WTC11 (cell line): Measurements from ENCODE around the gene TRIM25. TPM values are rescaled to one million over a fixed set of nuclear protein-coding genes. Genes with fewer than 3 reads are reported as not detected.

Source experiments
- ATAC-seq: fragments of 200-7000 bp; cut with Tn5 transposase; 2 replicates; pipeline ENCODE4 v1.10.0; 2021; ENCODE audit warnings: mild to moderate bottlenecking, moderate library complexity
- CTCF ChIA-PET: fragments of 300-600 bp; sonication (Branson Sonifier 250); formaldehyde crosslinking; loops from one replicate; lab custom pipeline; 2021; ENCODE audit warnings: antibody characterized with exemption; lab: Charles Lee
- POLR2A ChIA-PET: fragments of 350-600 bp; sonication (Branson Sonifier 250); formaldehyde crosslinking; loops from one replicate; lab custom pipeline; 2021; ENCODE audit warnings: antibody characterized with exemption; lab: Charles Lee
- DNase-seq: peaks from one replicate; pipeline ENCODE4 v3.0.0; 2021; ENCODE audit warnings: low spot score
- H3K27ac Mint-ChIP-seq: 2 replicates; pipeline ENCODE4 v1.8.0; 2021; ENCODE audit warnings: mixed read lengths
- H3K27me3 Mint-ChIP-seq: 2 replicates; pipeline ENCODE4 v1.8.0; 2021; ENCODE audit warnings: low read depth, mild to moderate bottlenecking, moderate library complexity, mixed read lengths
- H3K36me3 Mint-ChIP-seq: 2 replicates; pipeline ENCODE4 v1.8.0; 2021; ENCODE audit warnings: mixed read lengths
- H3K4me1 Mint-ChIP-seq: 2 replicates; pipeline ENCODE4 v1.8.0; 2022; ENCODE audit warnings: mixed read lengths
- H3K4me3 Mint-ChIP-seq: 2 replicates; pipeline ENCODE4 v1.8.0; 2021; ENCODE audit warnings: mild to moderate bottlenecking, moderate library complexity, mixed read lengths
- H3K9me3 Mint-ChIP-seq: 2 replicates; pipeline ENCODE4 v1.8.0; 2021; ENCODE audit warnings: mixed read lengths
- ATF1 ChIP-seq: sonication (generic); formaldehyde crosslinking; IDR thresholded peaks from 2 replicates; pipeline ENCODE4 v1.8.1; 2023; ENCODE audit warnings: mild to moderate bottlenecking, moderate library complexity, missing genetic modification reagents
- CBFB ChIP-seq: sonication (generic); formaldehyde crosslinking; IDR thresholded peaks from 2 replicates; pipeline ENCODE4 v1.8.1; 2022; ENCODE audit warnings: mild to moderate bottlenecking, low read depth, missing genetic modification reagents
- CREB1 ChIP-seq: sonication (generic); formaldehyde crosslinking; IDR thresholded peaks from 2 replicates; pipeline ENCODE4 v1.8.0; 2023; ENCODE audit warnings: mild to moderate bottlenecking, missing genetic modification reagents
- FOXJ3 ChIP-seq: sonication (generic); formaldehyde crosslinking; IDR thresholded peaks from 2 replicates; pipeline ENCODE4 v1.9.0; 2021; ENCODE audit warnings: missing genetic modification reagents, mild to moderate bottlenecking, borderline replicate concordance
- FOXP1 ChIP-seq: sonication (generic); formaldehyde crosslinking; IDR thresholded peaks from 2 replicates; pipeline ENCODE4 v1.8.0; 2022; ENCODE audit warnings: missing genetic modification reagents, mild to moderate bottlenecking, moderate library complexity, borderline replicate concordance
- IRF2 ChIP-seq: sonication (generic); formaldehyde crosslinking; IDR thresholded peaks from 2 replicates; pipeline ENCODE4 v1.8.0; 2022; ENCODE audit warnings: low read depth, missing genetic modification reagents, borderline replicate concordance
- NFYB ChIP-seq: sonication (generic); formaldehyde crosslinking; conservative IDR thresholded peaks from 2 replicates; pipeline ENCODE4 v1.8.0; 2022; ENCODE audit warnings: low read depth, missing genetic modification reagents
- NR1H2 ChIP-seq: sonication (generic); formaldehyde crosslinking; IDR thresholded peaks from 2 replicates; pipeline ENCODE4 v1.9.0; 2021; ENCODE audit warnings: mild to moderate bottlenecking, moderate library complexity, missing genetic modification reagents
- NR2C2 ChIP-seq: sonication (generic); formaldehyde crosslinking; IDR thresholded peaks from 2 replicates; pipeline ENCODE4 v1.8.0; 2022; ENCODE audit warnings: mild to moderate bottlenecking, missing genetic modification reagents
- NR3C1 ChIP-seq: sonication (generic); formaldehyde crosslinking; conservative IDR thresholded peaks from 2 replicates; pipeline ENCODE4 v1.8.1; 2023; ENCODE audit warnings: low read depth, mild to moderate bottlenecking, missing genetic modification reagents
- SMAD4 ChIP-seq: sonication (generic); formaldehyde crosslinking; IDR thresholded peaks from 2 replicates; pipeline ENCODE4 v1.8.0; 2022; ENCODE audit warnings: mild to moderate bottlenecking, missing genetic modification reagents
- SP1 ChIP-seq: sonication (generic); formaldehyde crosslinking; conservative IDR thresholded peaks from 2 replicates; pipeline ENCODE4 v1.8.1; 2022; ENCODE audit warnings: missing genetic modification reagents
- ZBTB21 ChIP-seq: sonication (generic); formaldehyde crosslinking; IDR thresholded peaks from 2 replicates; pipeline ENCODE4 v1.8.1; 2023; ENCODE audit warnings: mild to moderate bottlenecking, missing genetic modification reagents, borderline replicate concordance
- ZNF219 ChIP-seq: sonication (generic); formaldehyde crosslinking; IDR thresholded peaks from 2 replicates; pipeline ENCODE4 v1.8.0; 2023; ENCODE audit warnings: missing genetic modification reagents, mild to moderate bottlenecking, borderline replicate concordance
- ZNF263 ChIP-seq: sonication (generic); formaldehyde crosslinking; IDR thresholded peaks from 2 replicates; pipeline ENCODE4 v1.8.1; 2022; ENCODE audit warnings: low read depth, mild to moderate bottlenecking, moderate library complexity, missing genetic modification reagents
- ZNF317 ChIP-seq: sonication (generic); formaldehyde crosslinking; IDR thresholded peaks from 2 replicates; pipeline ENCODE4 v1.8.1; 2023; ENCODE audit warnings: low read depth, mild to moderate bottlenecking, moderate library complexity, missing genetic modification reagents, borderline replicate concordance
- ZNF671 ChIP-seq: fragments of 250-450 bp; sonication (Bioruptor Pico); IDR thresholded peaks from 2 replicates; pipeline ENCODE4 v1.8.0; 2021; ENCODE audit warnings: mild to moderate bottlenecking
- total RNA-seq: library from RNA; stranded (reverse); gene quantifications from 3 replicates; pipeline ENCODE4 v1.2.3, GENCODE V29; 2021
- TF ChIP-seq, protein P1 (sequence below): sonication (generic); formaldehyde crosslinking; IDR thresholded peaks from 2 replicates; pipeline ENCODE4 v1.8.0; 2022; ENCODE audit warnings: missing genetic modification reagents
- TF ChIP-seq, protein P2 (sequence below): sonication (generic); formaldehyde crosslinking; IDR thresholded peaks from 2 replicates; pipeline ENCODE4 v1.8.0; 2022; ENCODE audit warnings: mild to moderate bottlenecking, missing genetic modification reagents
- TF ChIP-seq, protein P3 (sequence below): fragments of 250-450 bp; sonication (Bioruptor Pico); IDR thresholded peaks from 2 replicates; pipeline ENCODE4 v1.9.0; 2021; ENCODE audit warnings: mild to moderate bottlenecking
- TF ChIP-seq, protein P4 (sequence below): sonication (generic); formaldehyde crosslinking; IDR thresholded peaks from 2 replicates; pipeline ENCODE4 v1.8.1; 2022; ENCODE audit warnings: low read depth, mild to moderate bottlenecking, moderate library complexity, missing genetic modification reagents, borderline replicate concordance
- TF ChIP-seq, protein P5 (sequence below): sonication (generic); formaldehyde crosslinking; IDR thresholded peaks from 2 replicates; pipeline ENCODE4 v1.8.1; 2023; ENCODE audit warnings: mild to moderate bottlenecking, missing genetic modification reagents, moderate library complexity

Gene TRIM25
- total RNA-seq, 1 experiment from 2014 or later, result 49.0 TPM

DNA sequence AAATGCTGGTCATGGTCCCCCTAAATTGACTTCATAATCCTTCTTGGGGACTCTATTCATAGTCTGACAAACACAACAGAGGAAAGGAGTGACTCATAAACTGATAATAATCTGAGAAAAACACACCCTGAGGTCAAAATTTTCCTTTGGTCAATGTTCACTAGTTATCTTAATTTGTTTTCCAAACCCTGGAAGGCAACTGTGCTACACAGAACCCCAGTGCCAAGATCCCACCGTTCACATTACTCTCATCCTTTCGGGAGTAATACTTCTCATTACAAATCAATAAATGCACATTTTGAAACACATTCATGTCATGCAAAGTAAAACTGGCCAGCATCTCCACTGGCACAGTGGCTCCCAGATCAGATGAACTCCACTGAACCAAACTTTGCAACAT, 23.8 kb upstream of the TRIM25 start (continued):
- TF ChIP-seq ATF1 (CRISPR knock-in tag), result no peak
- TF ChIP-seq NFYB (CRISPR knock-in tag), result no peak
- TF ChIP-seq ZNF219 (CRISPR knock-in tag), result no peak

DNA sequence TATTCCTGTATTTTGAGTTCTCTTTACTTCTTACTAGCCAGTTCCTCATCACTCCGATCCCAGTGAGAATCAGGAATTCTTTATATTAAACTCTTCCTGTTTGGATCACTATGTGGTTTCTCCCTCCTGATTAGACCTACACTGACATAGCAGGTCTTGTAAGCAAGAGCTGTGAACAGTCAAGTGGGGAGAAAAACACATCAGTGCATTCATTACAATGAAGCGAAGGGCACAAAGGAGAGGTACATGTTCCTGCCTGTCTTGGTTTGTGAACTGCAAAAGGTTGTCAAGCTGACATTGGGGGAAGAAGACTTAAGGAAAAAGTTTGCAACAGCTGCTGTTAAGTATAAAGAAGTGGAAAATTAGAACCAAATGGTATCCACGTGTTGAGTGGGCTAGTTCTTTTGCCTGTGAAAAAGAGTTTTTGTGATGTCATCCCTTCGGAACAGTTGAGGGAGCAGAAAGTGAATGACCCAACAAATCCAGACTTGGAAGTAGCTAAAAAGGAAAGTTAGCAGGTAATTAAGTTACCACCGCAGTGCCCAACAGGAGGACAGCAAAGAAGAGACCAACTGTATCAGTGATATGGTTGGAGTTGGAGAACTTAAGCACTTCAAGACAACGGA, 23.0 kb upstream of the TRIM25 start:
- H3K27me3 Mint-ChIP-seq, result no peaks in the 10 kb centered on the region
- H3K9me3 Mint-ChIP-seq, result peaks cover 24% of the 10 kb centered on the region
- DNase-seq (no peak), ATAC-seq (no peak)
- POLR2A ChIA-PET, result interaction anchor here (0.7 kb wide), 1 partner anchor 76 kb away, joined by 3 read pairs; no protein-coding TSS in a partner anchor
- no peaks in the 10 kb centered on the region; the same call in 1 of the 2 replicates for H3K4me1 Mint-ChIP-seq
- CTCF ChIA-PET, result no interaction called here
- H3K36me3 Mint-ChIP-seq, result peaks cover 78% of the 10 kb centered on the region
- H3K27ac Mint-ChIP-seq, result peak overlapping the region; percentile 51; the same call in 1 of the 2 replicates
- H3K4me3 Mint-ChIP-seq, result no peak overlapping the region
- TF ChIP-seq, protein P1, sequence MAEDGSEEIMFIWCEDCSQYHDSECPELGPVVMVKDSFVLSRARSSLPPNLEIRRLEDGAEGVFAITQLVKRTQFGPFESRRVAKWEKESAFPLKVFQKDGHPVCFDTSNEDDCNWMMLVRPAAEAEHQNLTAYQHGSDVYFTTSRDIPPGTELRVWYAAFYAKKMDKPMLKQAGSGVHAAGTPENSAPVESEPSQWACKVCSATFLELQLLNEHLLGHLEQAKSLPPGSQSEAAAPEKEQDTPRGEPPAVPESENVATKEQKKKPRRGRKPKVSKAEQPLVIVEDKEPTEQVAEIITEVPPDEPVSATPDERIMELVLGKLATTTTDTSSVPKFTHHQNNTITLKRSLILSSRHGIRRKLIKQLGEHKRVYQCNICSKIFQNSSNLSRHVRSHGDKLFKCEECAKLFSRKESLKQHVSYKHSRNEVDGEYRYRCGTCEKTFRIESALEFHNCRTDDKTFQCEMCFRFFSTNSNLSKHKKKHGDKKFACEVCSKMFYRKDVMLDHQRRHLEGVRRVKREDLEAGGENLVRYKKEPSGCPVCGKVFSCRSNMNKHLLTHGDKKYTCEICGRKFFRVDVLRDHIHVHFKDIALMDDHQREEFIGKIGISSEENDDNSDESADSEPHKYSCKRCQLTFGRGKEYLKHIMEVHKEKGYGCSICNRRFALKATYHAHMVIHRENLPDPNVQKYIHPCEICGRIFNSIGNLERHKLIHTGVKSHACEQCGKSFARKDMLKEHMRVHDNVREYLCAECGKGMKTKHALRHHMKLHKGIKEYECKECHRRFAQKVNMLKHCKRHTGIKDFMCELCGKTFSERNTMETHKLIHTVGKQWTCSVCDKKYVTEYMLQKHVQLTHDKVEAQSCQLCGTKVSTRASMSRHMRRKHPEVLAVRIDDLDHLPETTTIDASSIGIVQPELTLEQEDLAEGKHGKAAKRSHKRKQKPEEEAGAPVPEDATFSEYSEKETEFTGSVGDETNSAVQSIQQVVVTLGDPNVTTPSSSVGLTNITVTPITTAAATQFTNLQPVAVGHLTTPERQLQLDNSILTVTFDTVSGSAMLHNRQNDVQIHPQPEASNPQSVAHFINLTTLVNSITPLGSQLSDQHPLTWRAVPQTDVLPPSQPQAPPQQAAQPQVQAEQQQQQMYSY (CRISPR knock-in tag), result no peak
- TF ChIP-seq CREB1 (CRISPR knock-in tag), result no peak

DNA sequence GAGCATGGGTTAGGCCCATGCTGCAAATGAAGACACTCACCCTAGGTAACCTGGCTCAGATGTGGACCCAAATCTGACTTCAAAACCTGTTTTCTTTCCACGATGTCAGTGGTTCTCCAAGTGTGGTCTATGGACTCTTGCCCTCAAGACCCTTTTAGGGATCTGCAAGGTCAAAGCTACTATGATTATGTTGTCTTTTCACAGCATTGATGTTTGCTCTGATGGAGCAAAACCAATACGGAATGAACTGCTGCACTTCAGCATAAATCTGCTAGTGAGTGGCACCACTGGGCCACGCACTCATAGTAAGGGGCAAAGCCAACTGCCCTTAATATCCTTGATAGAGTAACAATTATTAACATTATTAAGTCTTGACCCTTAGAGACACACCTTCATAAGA, 21.6 kb upstream of the TRIM25 start:
- no peak overlapping the region for H3K4me3 Mint-ChIP-seq
- no peak overlapping the region for H3K27ac Mint-ChIP-seq
- ATAC-seq (no peak), DNase-seq (no peak)
- H3K36me3 Mint-ChIP-seq, result peaks cover 82% of the 10 kb centered on the region
- H3K9me3 Mint-ChIP-seq, result peaks cover 37% of the 10 kb centered on the region
- ChIA-PET CTCF (no interaction called here), POLR2A (no interaction called here)
- no peaks in the 10 kb centered on the region; the same call in 1 of the 2 replicates for H3K4me1 Mint-ChIP-seq
- no peaks in the 10 kb centered on the region; the same call in 1 of the 2 replicates for H3K27me3 Mint-ChIP-seq
- no peak for TF ChIP-seq SMAD4 (CRISPR knock-in tag)
- TF ChIP-seq SP1 (CRISPR knock-in tag), result no peak
- no peak for TF ChIP-seq IRF2 (CRISPR knock-in tag)
- TF ChIP-seq NR2C2 (CRISPR knock-in tag), result no peak
- TF ChIP-seq ZNF263 (CRISPR knock-in tag), result no peak
- TF ChIP-seq ZBTB21 (CRISPR knock-in tag), result no peak
- TF ChIP-seq FOXJ3 (CRISPR knock-in tag), result no peak
- TF ChIP-seq FOXP1 (CRISPR knock-in tag), result no peak
- TF ChIP-seq NR1H2 (CRISPR knock-in tag), result no peak
- TF ChIP-seq, protein P2, sequence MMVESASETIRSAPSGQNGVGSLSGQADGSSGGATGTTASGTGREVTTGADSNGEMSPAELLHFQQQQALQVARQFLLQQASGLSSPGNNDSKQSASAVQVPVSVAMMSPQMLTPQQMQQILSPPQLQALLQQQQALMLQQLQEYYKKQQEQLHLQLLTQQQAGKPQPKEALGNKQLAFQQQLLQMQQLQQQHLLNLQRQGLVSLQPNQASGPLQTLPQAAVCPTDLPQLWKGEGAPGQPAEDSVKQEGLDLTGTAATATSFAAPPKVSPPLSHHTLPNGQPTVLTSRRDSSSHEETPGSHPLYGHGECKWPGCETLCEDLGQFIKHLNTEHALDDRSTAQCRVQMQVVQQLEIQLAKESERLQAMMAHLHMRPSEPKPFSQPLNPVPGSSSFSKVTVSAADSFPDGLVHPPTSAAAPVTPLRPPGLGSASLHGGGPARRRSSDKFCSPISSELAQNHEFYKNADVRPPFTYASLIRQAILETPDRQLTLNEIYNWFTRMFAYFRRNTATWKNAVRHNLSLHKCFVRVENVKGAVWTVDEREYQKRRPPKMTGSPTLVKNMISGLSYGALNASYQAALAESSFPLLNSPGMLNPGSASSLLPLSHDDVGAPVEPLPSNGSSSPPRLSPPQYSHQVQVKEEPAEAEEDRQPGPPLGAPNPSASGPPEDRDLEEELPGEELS (CRISPR knock-in tag), result no peak
- no peak for TF ChIP-seq CBFB (CRISPR knock-in tag)
- no peak for TF ChIP-seq ZNF671
- no peak for TF ChIP-seq ZNF317 (CRISPR knock-in tag)
- no peak for TF ChIP-seq NFYB (CRISPR knock-in tag)
- TF ChIP-seq, protein P3, sequence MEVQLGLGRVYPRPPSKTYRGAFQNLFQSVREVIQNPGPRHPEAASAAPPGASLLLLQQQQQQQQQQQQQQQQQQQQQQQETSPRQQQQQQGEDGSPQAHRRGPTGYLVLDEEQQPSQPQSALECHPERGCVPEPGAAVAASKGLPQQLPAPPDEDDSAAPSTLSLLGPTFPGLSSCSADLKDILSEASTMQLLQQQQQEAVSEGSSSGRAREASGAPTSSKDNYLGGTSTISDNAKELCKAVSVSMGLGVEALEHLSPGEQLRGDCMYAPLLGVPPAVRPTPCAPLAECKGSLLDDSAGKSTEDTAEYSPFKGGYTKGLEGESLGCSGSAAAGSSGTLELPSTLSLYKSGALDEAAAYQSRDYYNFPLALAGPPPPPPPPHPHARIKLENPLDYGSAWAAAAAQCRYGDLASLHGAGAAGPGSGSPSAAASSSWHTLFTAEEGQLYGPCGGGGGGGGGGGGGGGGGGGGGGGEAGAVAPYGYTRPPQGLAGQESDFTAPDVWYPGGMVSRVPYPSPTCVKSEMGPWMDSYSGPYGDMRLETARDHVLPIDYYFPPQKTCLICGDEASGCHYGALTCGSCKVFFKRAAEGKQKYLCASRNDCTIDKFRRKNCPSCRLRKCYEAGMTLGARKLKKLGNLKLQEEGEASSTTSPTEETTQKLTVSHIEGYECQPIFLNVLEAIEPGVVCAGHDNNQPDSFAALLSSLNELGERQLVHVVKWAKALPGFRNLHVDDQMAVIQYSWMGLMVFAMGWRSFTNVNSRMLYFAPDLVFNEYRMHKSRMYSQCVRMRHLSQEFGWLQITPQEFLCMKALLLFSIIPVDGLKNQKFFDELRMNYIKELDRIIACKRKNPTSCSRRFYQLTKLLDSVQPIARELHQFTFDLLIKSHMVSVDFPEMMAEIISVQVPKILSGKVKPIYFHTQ (CRISPR knock-in tag), result no peak
- TF ChIP-seq, protein P4, sequence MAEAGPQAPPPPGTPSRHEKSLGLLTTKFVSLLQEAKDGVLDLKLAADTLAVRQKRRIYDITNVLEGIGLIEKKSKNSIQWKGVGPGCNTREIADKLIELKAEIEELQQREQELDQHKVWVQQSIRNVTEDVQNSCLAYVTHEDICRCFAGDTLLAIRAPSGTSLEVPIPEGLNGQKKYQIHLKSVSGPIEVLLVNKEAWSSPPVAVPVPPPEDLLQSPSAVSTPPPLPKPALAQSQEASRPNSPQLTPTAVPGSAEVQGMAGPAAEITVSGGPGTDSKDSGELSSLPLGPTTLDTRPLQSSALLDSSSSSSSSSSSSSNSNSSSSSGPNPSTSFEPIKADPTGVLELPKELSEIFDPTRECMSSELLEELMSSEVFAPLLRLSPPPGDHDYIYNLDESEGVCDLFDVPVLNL (CRISPR knock-in tag), result no peak
- no peak for TF ChIP-seq NR3C1 (CRISPR knock-in tag)
- TF ChIP-seq, protein P5, sequence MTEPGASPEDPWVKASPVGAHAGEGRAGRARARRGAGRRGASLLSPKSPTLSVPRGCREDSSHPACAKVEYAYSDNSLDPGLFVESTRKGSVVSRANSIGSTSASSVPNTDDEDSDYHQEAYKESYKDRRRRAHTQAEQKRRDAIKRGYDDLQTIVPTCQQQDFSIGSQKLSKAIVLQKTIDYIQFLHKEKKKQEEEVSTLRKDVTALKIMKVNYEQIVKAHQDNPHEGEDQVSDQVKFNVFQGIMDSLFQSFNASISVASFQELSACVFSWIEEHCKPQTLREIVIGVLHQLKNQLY (CRISPR knock-in tag), result no peak
